Right cardiac atrium (tissue), 5 donors: Measurements from ENCODE around the gene RB1. TPM values are rescaled to one million over a fixed set of nuclear protein-coding genes. Genes with fewer than 3 reads are reported as not detected.

Source experiments
- ATAC-seq, 2 donors: fragments of 200-7000 bp; cut with Tn5 transposase; one replicate each; pipeline versions ENCODE4 v1.8.0 to v1.9.1; 2020; ENCODE audit warnings: moderate library complexity in 2 of 2, mild to moderate bottlenecking in 1 of 2
- DNase-seq, 3 donors: peaks; one replicate each; pipeline ENCODE4 v3.0.0-alpha.2; 2020
- H3K27ac ChIP-seq: one replicate; pipeline ENCODE4 v1.5.1; 2013; ENCODE audit warnings: mild to moderate bottlenecking, low read length, control low read depth, moderate library complexity
- H3K27me3 ChIP-seq: one replicate; pipeline ENCODE4 v1.6.1; 2013; ENCODE audit not compliant: control insufficient read depth, insufficient read depth
- H3K4me1 ChIP-seq: one replicate; pipeline ENCODE4 v1.6.1; 2013; ENCODE audit warnings: low read length; ENCODE audit not compliant: control insufficient read depth, insufficient read depth
- H3K4me3 ChIP-seq: one replicate; pipeline ENCODE4 v1.5.1; 2013; ENCODE audit warnings: low read length, control low read depth
- H3K9me3 ChIP-seq: one replicate; pipeline ENCODE4 v1.6.1; 2013; ENCODE audit warnings: low read length; ENCODE audit not compliant: control insufficient read depth
- WGBS: extraction: QIAGEN DNeasy Blood & Tissue Kit; methylation state at CpG from one replicate; pipeline ENCODE4 v1.1.7; 2013; 5-methylcytosine and 5-hydroxymethylcytosine counted together
- intact Hi-C, 4 donors: fragments of 100-400 bp; cut with DNase I; formaldehyde crosslinking; loops; one replicate each; pipeline versions ENCODE4 v1.11.0 to v1.14.0; 2022 to 2023
- long read RNA-seq, 4 donors: library from polyadenylated mRNA; unstranded; transcript quantifications; one replicate each; pipeline ENCODE4 v2.0.0, GENCODE V29; 2020 to 2021
- polyA plus RNA-seq: library from polyadenylated mRNA; stranded (reverse); fragments of 200-250 nt; gene quantifications from one replicate; pipeline ENCODE4 v1.2.3, GENCODE V29; 2013
- total RNA-seq, 4 donors: library from RNA; stranded (reverse); fragmentation: NEBNext Ultra II Directional; extraction: Animal tissue kit (Norgen Biotek cat#: 25700); gene quantifications; one replicate each; pipeline ENCODE4 v1.2.1, GENCODE V29; 2021
- donor health status: healthy with polysubstance abuse.
- donor health status: DM: no; HTN: yes; CAD: no.
- donor health status: DM: no; HTN: no; CAD: no.
- donor health status: DM: no; HTN: yes; CAD: no; lungs with severe emphysema.
- donor health status: DM: yes; HTN: yes; CAD: no.

The RB1 gene
- total RNA-seq (10 to 100 TPM; 21.8 to 29.0 (median 27.3) TPM), polyA plus RNA-seq (12.3 TPM)
- long read RNA-seq, donor 1, full-length matches to known transcripts: 11 of 23 reads
- long read RNA-seq, donor 1, partial matches to known transcripts: 7 of 23 reads
- long read RNA-seq, donor 1, other reads (novel, unspliced or antisense): 5 of 23 reads
- long read RNA-seq, donor 2, full-length matches to known transcripts: 5 of 6 reads
- long read RNA-seq, donor 2, partial matches to known transcripts: 0 of 6 reads
- long read RNA-seq, donor 2, other reads (novel, unspliced or antisense): 1 of 6 reads
- long read RNA-seq, donor 3, full-length matches to known transcripts: 26 of 50 reads
- long read RNA-seq, donor 3, partial matches to known transcripts: 18 of 50 reads
- long read RNA-seq, donor 3, other reads (novel, unspliced or antisense): 6 of 50 reads
- long read RNA-seq, donor 4, full-length matches to known transcripts: 9 of 12 reads
- long read RNA-seq, donor 4, partial matches to known transcripts: 2 of 12 reads
- long read RNA-seq, donor 4, other reads (novel, unspliced or antisense): 1 of 12 reads

- ATAC-seq (peak; percentile 97), DNase-seq (peak; percentile 97 to 98 (median 97))
- intact Hi-C loops: loop anchor here in 3 of 4 donors (10.0 kb wide), 2 partner anchors 59 to 69 kb away; partner anchors contain the start of gene ITM2B (in 2 of the 3)
- H3K27me3 ChIP-seq: no peaks in the 10 kb centered on the region
- H3K4me1 ChIP-seq: peaks cover 3% of the 10 kb centered on the region
- no peaks in the 10 kb centered on the region for H3K9me3 ChIP-seq
- H3K4me3 ChIP-seq: peak within 1 kb of the TSS; percentile 82
- H3K27ac ChIP-seq: peak within 1 kb of the TSS; percentile 98
- under 1% methylated on average over 96 of the region's 96 CpGs for WGBS
These were observed at the start of gene RB1 for GRCh38 chr13:48303359-48304142. RB1 (plus strand) TSS chr13:48303751; CDS start chr13:48303913, 162 bp downstream.

GRCh38 chr13:48253849-48254248, 49.7 kb upstream of the RB1 start:
- ATAC-seq: no peak
- WGBS: 65% methylated on average over 2 of the region's 2 CpGs
- peaks cover 3% of the 10 kb centered on the region for H3K4me1 ChIP-seq
- H3K27ac ChIP-seq: no peak overlapping the region
- no peaks in the 10 kb centered on the region for H3K9me3 ChIP-seq
- intact Hi-C loops: no loop called here
- H3K4me3 ChIP-seq: no peak overlapping the region
- H3K27me3 ChIP-seq: no peaks in the 10 kb centered on the region
- DNase-seq: no peak

- WGBS: 95% methylated on average over 13 of the region's 13 CpGs
- intact Hi-C loops: no loop called here
- no peaks in the 10 kb centered on the region for H3K27me3 ChIP-seq
- no peaks in the 10 kb centered on the region for H3K9me3 ChIP-seq
- no peak for ATAC-seq
- peak in 1 of 3 donors; percentile 31 for DNase-seq
- H3K4me3 ChIP-seq: no peak overlapping the region
- no peak overlapping the region for H3K27ac ChIP-seq
- H3K4me1 ChIP-seq: peaks cover 3% of the 10 kb centered on the region
These were observed 48.5 kb upstream of the RB1 start for GRCh38 chr13:48255090-48255489.

DNA sequence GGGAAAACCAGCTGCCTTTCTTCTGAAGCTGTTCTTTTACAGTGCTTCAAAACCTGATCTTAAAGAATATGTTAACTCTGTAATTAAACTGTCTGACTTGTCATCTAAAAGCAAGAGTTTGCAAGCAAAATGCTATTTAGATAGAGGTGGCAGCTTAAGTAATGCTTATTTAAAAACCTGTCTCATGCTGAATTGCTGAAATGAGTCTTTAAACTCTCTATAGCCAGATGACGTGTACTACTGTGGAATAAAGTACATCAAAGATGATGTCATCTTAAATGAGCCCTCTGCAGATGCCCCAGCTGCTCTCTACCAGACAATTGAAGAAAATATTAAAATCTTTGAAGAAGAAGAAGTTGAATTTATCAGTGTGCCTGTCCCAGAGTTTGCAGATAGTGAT, 47.6 kb upstream of the RB1 start:
- no peak for ATAC-seq
- intact Hi-C loops: no loop called here
- H3K27ac ChIP-seq: no peak overlapping the region

GRCh38 chr13:48258002-48258401, 45.5 kb upstream of the RB1 start:
- Histone ChIP-seq H3K27me3 (no peaks in the 10 kb centered on the region), H3K27ac (no peak overlapping the region), H3K4me3 (no peak overlapping the region), H3K9me3 (no peaks in the 10 kb centered on the region), H3K4me1 (no peaks in the 10 kb centered on the region)
- intact Hi-C loops: no loop called here
- no peak for DNase-seq
- no peak for ATAC-seq

More for the DNA sequence above, 47.6 kb upstream of the RB1 start:
- no peaks in the 10 kb centered on the region for H3K27me3 ChIP-seq
- DNase-seq: no peak
- no peaks in the 10 kb centered on the region for H3K9me3 ChIP-seq
- H3K4me3 ChIP-seq: no peak overlapping the region
- 37% methylated on average over 1 of the region's 1 CpG for WGBS
- H3K4me1 ChIP-seq: peaks cover 3% of the 10 kb centered on the region

DNA sequence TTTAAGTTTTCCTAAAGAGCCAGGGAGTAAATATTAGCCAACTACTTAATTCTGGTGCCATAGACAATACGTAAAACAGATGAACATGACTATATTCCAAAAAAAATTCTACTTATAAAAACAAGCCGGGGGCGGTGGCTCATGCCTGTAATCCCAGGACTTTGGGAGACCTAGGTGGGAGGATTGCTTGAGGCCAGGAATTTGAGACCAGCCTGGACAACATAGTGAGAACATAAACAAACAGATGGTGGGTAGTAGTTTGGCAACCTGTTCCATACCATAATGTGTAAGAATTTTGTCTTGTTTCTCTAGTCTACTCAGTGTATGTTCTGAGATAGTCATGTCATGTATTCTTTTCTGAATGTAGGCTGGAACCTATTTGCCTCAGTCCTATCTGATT, 45.1 kb upstream of the RB1 start:
- Histone ChIP-seq H3K4me1 (no peaks in the 10 kb centered on the region), H3K4me3 (no peak overlapping the region), H3K27ac (no peak overlapping the region), H3K9me3 (no peaks in the 10 kb centered on the region), H3K27me3 (no peaks in the 10 kb centered on the region)
- DNase-seq (peak in 1 of 3 donors; percentile 30), ATAC-seq (no peak)
- intact Hi-C loops: no loop called here
- 89% methylated on average over 3 of the region's 3 CpGs for WGBS

DNA sequence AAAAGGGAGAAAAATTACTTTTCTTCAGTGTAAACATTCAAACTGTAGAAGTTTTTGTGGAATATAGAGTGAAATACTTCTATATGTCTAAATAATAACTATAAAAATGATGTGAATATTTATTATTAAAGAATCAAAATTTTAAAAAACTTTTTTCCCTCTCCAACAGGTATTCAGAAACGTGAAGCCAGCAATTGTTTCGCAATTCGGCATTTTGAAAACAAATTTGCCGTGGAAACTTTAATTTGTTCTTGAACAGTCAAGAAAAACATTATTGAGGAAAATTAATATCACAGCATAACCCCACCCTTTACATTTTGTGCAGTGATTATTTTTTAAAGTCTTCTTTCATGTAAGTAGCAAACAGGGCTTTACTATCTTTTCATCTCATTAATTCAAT, 42.6 kb upstream of the RB1 start:
- no peak for DNase-seq
- Histone ChIP-seq H3K27ac (no peak overlapping the region), H3K27me3 (no peaks in the 10 kb centered on the region), H3K9me3 (no peaks in the 10 kb centered on the region), H3K4me1 (peaks cover 1% of the 10 kb centered on the region), H3K4me3 (no peak overlapping the region)
- ATAC-seq: no peak
- intact Hi-C loops: no loop called here
- 83% methylated on average over 4 of the region's 4 CpGs for WGBS

DNA sequence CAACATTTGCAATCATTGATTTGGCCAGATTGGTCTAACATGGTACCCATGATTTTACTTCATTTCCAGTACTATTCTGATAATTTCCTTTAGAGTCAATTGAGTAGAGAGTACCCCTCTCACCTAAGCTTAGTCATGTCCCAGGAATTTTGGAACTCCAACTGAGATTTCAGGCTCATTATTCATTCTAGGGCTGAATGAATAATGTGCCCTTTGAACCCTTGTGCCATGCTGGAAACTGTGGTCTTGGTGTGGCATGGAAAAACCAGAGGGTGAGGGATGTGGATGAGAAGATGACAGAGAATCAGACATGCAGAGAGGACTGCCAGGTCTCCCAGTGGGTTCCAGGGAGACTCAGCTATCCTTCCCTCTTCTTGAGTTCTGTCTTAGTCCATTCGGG, 40.4 kb upstream of the RB1 start:
- Histone ChIP-seq H3K9me3 (no peaks in the 10 kb centered on the region), H3K27me3 (no peaks in the 10 kb centered on the region), H3K4me1 (peaks cover 1% of the 10 kb centered on the region), H3K27ac (no peak overlapping the region), H3K4me3 (no peak overlapping the region)
- DNase-seq (no peak), ATAC-seq (no peak)
- intact Hi-C loops: no loop called here
- WGBS: 90% methylated on average over 1 of the region's 1 CpG

DNA sequence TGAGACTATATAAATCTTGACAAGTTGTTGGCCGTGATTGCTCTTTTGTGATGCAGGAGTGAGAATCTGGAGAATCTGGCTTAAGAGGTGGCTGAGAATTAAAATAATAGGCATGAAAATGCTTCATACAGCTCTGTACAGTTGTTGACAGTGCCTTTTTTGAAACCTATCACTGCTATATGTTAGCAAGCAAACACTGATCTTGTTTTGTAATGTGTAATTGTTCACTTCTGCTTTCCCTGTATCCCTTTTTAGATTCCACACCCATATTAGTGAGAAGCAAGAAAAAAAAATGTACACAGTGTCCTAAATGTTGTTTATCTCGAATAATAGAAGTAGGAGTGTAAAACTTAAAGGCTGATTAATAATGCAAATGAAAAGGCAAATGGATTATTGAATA, 39.5 kb upstream of the RB1 start:
- H3K4me3 ChIP-seq: no peak overlapping the region
- 92% methylated on average over 2 of the region's 2 CpGs for WGBS
- H3K9me3 ChIP-seq: no peaks in the 10 kb centered on the region
- H3K27me3 ChIP-seq: no peaks in the 10 kb centered on the region
- no peak for DNase-seq
- no peak overlapping the region for H3K27ac ChIP-seq
- H3K4me1 ChIP-seq: peaks cover 1% of the 10 kb centered on the region
- ATAC-seq: no peak
- intact Hi-C loops: no loop called here

DNA sequence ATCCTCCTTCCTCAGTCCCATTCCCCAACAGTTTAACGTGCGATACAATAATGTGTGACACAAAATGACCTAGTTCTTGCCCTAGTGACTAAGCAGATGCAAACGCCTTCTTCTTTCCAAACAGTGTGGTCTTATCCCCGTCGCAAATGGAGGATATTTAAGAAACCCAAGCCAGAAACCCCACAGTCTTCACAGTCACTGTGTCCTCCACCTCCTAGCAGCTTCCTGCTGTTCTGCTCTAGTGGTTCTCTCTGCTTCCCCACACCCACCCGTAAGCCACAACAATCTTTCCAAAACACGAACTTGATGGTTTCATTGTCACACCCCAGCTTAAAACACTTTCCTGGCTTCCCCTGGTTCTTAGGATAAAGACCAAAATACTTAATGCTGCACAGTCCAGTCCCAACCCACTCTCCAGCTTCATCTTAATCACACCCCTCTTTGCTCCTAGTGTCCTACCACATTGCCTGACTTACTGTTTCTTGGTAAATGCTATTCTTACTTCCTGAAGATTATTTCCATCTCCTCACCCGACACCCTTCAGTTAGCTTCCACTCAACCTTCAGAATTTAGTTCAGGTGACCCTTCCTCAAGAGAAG, 38.2 kb upstream of the RB1 start:
- Histone ChIP-seq H3K4me3 (no peak overlapping the region), H3K27me3 (no peaks in the 10 kb centered on the region), H3K4me1 (peaks cover 1% of the 10 kb centered on the region), H3K9me3 (no peaks in the 10 kb centered on the region), H3K27ac (no peak overlapping the region)
- intact Hi-C loops: no loop called here
- ATAC-seq: peak in 1 of 2 donors; percentile 38
- WGBS: 79% methylated on average over 8 of the region's 8 CpGs
- DNase-seq: peak in 1 of 3 donors; percentile 13

- ATAC-seq (no peak), DNase-seq (no peak)
- Histone ChIP-seq H3K9me3 (no peaks in the 10 kb centered on the region), H3K27ac (no peak overlapping the region), H3K27me3 (no peaks in the 10 kb centered on the region), H3K4me1 (peaks cover 1% of the 10 kb centered on the region), H3K4me3 (no peak overlapping the region)
- intact Hi-C loops: no loop called here
These were observed 37.4 kb upstream of the RB1 start for GRCh38 chr13:48266150-48266549.
